Panc1 (cell line): ENCODE data around the gene PDE4B. TPM values are rescaled to one million over a fixed set of nuclear protein-coding genes. Genes with fewer than 3 reads are reported as not detected.

ENCODE experiments used
- ATAC-seq: fragments of 200-7000 bp; cut with Tn5 transposase; 2 replicates; pipeline ENCODE4 v1.9.1; 2020; ENCODE audit warnings: mild to moderate bottlenecking, moderate library complexity
- BruUV-seq: library from RNA; stranded (reverse); fragments of 400-500 nt; replicated peaks from 2 replicates; lab custom pipeline; 2021; lab: Mats Ljungman, UMichigan
- CTCF ChIA-PET: fragments of 300-600 bp; sonication (Branson Sonifier 250); formaldehyde crosslinking; loops from one replicate; lab custom pipeline; 2022; ENCODE audit warnings: antibody characterized with exemption; lab: Charles Lee
- POLR2A ChIA-PET: fragments of 300-600 bp; sonication (Branson Sonifier 250); formaldehyde crosslinking; loops from one replicate; lab custom pipeline; 2022; ENCODE audit warnings: antibody characterized with exemption; lab: Charles Lee
- DNase-seq: peaks from one replicate; pipeline ENCODE4 v3.0.0-alpha.2; 2010; ENCODE audit warnings: low read depth, low spot score
- H3K27ac ChIP-seq: 2 replicates; pipeline ENCODE4 v1.5.1; 2011; ENCODE audit warnings: mild to moderate bottlenecking, low read length, inconsistent platforms
- H3K27me3 ChIP-seq: fragments of 200-500 bp; sonication (Bioruptor generic); 2 replicates; pipeline ENCODE4 v1.6.0; 2014; ENCODE audit warnings: low read length, inconsistent platforms; ENCODE audit not compliant: control insufficient read depth, insufficient read depth
- H3K36me3 ChIP-seq: fragments of 200-500 bp; sonication (Bioruptor generic); 2 replicates; pipeline ENCODE4 v1.5.1; 2014; ENCODE audit warnings: inconsistent platforms, mild to moderate bottlenecking, low read length, moderate library complexity; ENCODE audit not compliant: control insufficient read depth, insufficient read depth
- H3K4me1 ChIP-seq: 2 replicates; pipeline ENCODE4 v1.5.1; 2011; ENCODE audit warnings: inconsistent platforms, mild to moderate bottlenecking, low read length, moderate library complexity; ENCODE audit not compliant: control insufficient read depth, insufficient read depth
- H3K4me3 ChIP-seq, 2 experiments: 2 replicates each; pipeline ENCODE4 v1.5.1; 2011 to 2012; ENCODE audit warnings: low read depth in 2 of 2, low read length in 2 of 2, mild to moderate bottlenecking in 2 of 2, inconsistent platforms in 1 of 2, moderate library complexity in 1 of 2
- H3K9me3 ChIP-seq: fragments of 200-500 bp; sonication (Bioruptor generic); 2 replicates; pipeline ENCODE4 v1.5.1; 2014; ENCODE audit warnings: low read depth, mild to moderate bottlenecking, inconsistent platforms, low read length, moderate library complexity; ENCODE audit not compliant: control insufficient read depth, insufficient read depth
- POLR2AphosphoS5 ChIP-seq: IDR thresholded peaks from 2 replicates; pipeline ENCODE4 v1.6.1; 2012; ENCODE audit warnings: mild to moderate bottlenecking, low read depth, low read length, moderate library complexity
- SIN3A ChIP-seq: IDR thresholded peaks from 2 replicates; pipeline ENCODE4 v1.6.1; 2012; ENCODE audit warnings: low read depth, mild to moderate bottlenecking, low read length, moderate library complexity, borderline replicate concordance; ENCODE audit not compliant: insufficient read depth
- TCF7L2 ChIP-seq: IDR thresholded peaks from 2 replicates; pipeline ENCODE4 v1.6.1; 2011; ENCODE audit warnings: mild to moderate bottlenecking, low read depth, low read length, inconsistent platforms
- in situ Hi-C: cut with HindIII; loops from 2 replicates; pipeline ENCODE4 v1.10.0; 2016; ENCODE audit warnings: low sequenced_read_pairs, low pct_unique_long_range_greater_than_20kb
- intact Hi-C: fragments of 100-400 bp; cut with micrococcal nuclease; formaldehyde crosslinking; loops from one replicate; pipeline ENCODE4 v1.10.0; 2022; ENCODE audit not compliant: unreplicated experiment
- total RNA-seq: library from RNA; stranded (reverse); gene quantifications from one replicate; pipeline ENCODE4 v1.2.1, GENCODE V29; 2021; ENCODE audit not compliant: unreplicated experiment
- TF ChIP-seq, protein P1 (sequence below): fragments of 450-650 bp; IDR thresholded peaks from 2 replicates; pipeline ENCODE4 v1.5.1; 2017; ENCODE audit warnings: mild to moderate bottlenecking
- TF ChIP-seq, protein P2 (sequence below), 2 experiments: IDR thresholded peaks; 2 replicates each; pipeline ENCODE4 v1.6.1; 2011 to 2012; ENCODE audit warnings: low read depth in 2 of 2, control low read depth in 1 of 2, low read length in 1 of 2, mild to moderate bottlenecking in 1 of 2, moderate library complexity in 1 of 2; ENCODE audit not compliant: insufficient read depth in 1 of 2

Gene PDE4B
- total RNA-seq, 1 experiment from 2014 or later = 0.26 TPM

DNA sequence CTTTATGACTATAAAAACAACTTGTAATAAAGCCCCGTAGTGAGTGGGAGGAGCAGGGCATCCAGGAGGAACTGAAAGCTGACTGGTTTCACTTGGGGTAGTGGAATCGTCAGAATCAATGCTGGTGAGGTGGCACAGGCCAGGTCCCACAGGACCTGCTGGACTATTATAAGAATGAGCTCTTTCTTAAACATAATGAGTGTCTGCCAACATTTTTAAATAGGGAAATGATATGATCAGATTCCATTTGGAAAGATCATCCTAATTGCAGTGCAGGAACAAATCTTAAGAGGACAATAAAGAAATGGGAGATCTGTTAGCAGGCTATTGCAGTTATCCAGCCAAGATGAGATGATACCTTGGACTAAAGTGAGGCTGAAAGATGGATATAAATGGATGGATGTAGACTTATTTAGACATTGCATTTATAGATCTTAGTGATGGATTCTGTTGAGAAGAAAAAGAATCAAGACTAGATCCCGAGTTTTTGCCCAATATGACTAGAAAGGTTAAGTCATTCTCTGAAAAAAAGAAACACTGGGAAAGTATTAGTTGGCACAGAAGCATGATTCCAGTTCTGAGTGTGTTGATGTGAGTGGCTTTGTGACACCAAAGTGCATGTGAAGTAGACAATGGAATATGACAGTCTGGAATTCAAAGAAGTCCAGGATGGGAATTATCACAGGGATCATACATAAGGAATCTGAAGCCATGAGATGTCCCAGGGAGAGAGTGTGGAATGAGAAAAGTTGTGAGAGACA lies 587.9 kb downstream of the PDE4B start:
- ChIA-PET POLR2A (no interaction called here), CTCF (no interaction called here)
- no TSS peak for BruUV-seq
- no peak for ATAC-seq
- no peaks in the 10 kb centered on the region for H3K4me1 ChIP-seq
- in situ Hi-C loops = no loop called here
- H3K27ac ChIP-seq = no peak overlapping the region
- DNase-seq = no peak
- no peaks in the 10 kb centered on the region for H3K27me3 ChIP-seq
- H3K4me3 ChIP-seq = no peak overlapping the region
- no peaks in the 10 kb centered on the region for H3K36me3 ChIP-seq
- intact Hi-C loops = no loop called here
- no peak for TF ChIP-seq TCF7L2
- TF ChIP-seq, protein P1, sequence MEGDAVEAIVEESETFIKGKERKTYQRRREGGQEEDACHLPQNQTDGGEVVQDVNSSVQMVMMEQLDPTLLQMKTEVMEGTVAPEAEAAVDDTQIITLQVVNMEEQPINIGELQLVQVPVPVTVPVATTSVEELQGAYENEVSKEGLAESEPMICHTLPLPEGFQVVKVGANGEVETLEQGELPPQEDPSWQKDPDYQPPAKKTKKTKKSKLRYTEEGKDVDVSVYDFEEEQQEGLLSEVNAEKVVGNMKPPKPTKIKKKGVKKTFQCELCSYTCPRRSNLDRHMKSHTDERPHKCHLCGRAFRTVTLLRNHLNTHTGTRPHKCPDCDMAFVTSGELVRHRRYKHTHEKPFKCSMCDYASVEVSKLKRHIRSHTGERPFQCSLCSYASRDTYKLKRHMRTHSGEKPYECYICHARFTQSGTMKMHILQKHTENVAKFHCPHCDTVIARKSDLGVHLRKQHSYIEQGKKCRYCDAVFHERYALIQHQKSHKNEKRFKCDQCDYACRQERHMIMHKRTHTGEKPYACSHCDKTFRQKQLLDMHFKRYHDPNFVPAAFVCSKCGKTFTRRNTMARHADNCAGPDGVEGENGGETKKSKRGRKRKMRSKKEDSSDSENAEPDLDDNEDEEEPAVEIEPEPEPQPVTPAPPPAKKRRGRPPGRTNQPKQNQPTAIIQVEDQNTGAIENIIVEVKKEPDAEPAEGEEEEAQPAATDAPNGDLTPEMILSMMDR = no peak
- TF ChIP-seq POLR2AphosphoS5 = no peak
- TF ChIP-seq, protein P2, sequence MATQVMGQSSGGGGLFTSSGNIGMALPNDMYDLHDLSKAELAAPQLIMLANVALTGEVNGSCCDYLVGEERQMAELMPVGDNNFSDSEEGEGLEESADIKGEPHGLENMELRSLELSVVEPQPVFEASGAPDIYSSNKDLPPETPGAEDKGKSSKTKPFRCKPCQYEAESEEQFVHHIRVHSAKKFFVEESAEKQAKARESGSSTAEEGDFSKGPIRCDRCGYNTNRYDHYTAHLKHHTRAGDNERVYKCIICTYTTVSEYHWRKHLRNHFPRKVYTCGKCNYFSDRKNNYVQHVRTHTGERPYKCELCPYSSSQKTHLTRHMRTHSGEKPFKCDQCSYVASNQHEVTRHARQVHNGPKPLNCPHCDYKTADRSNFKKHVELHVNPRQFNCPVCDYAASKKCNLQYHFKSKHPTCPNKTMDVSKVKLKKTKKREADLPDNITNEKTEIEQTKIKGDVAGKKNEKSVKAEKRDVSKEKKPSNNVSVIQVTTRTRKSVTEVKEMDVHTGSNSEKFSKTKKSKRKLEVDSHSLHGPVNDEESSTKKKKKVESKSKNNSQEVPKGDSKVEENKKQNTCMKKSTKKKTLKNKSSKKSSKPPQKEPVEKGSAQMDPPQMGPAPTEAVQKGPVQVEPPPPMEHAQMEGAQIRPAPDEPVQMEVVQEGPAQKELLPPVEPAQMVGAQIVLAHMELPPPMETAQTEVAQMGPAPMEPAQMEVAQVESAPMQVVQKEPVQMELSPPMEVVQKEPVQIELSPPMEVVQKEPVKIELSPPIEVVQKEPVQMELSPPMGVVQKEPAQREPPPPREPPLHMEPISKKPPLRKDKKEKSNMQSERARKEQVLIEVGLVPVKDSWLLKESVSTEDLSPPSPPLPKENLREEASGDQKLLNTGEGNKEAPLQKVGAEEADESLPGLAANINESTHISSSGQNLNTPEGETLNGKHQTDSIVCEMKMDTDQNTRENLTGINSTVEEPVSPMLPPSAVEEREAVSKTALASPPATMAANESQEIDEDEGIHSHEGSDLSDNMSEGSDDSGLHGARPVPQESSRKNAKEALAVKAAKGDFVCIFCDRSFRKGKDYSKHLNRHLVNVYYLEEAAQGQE (IDR thresholded peaks at IDR 0.05; ENCODE audit: insufficient read depth in 1 of 2, low read depth in 2 of 2, low read length in 1 of 2) = no peak
- no peak for TF ChIP-seq SIN3A
- H3K9me3 ChIP-seq = no peaks in the 10 kb centered on the region

DNA sequence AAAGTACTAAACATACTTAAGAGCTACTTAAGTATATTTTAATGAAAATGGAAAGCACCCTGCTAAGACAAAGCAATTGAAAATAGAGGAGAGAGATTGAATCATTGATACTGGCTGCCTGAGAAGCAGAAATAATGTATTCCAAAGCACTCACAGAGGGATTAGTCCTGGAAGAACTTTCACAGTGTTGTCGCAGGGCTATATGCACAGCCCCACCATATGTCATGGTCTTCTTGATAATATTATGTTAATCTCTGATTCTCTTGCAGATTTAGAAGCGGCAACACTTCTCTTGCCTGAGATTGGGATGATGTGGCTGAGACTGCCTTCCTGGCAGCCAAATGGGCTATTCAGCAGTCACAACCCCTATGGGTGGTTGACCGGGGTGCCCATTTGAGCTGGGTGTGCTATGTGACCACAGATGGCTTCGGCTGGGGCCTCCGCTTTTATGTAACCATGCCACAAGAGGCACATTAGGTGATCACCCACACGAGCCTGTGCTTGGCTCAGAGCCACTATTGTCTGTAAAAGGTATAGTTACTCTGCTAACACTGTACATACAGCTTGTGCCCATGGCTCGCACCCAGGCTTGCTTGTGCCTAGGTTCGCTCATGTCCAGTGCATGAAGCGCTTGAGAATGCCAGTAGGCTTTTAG lies 589.1 kb downstream of the PDE4B start:
- intact Hi-C loops (no loop called here), in situ Hi-C loops (no loop called here)
- DNase-seq = no peak
- no peaks in the 10 kb centered on the region for H3K9me3 ChIP-seq
- H3K36me3 ChIP-seq = no peaks in the 10 kb centered on the region
- no TSS peak for BruUV-seq
- no peak overlapping the region for H3K4me3 ChIP-seq
- ATAC-seq = no peak
- POLR2A ChIA-PET = no interaction called here
- TF ChIP-seq SIN3A = no peak
- no peak for TF ChIP-seq POLR2AphosphoS5
- TF ChIP-seq, protein P1 = no peak
- TF ChIP-seq, protein P2 (IDR thresholded peaks at IDR 0.05; ENCODE audit: insufficient read depth in 1 of 2, low read depth in 2 of 2, low read length in 1 of 2) = no peak
- TF ChIP-seq TCF7L2 = no peak
- no peak overlapping the region for H3K27ac ChIP-seq
- CTCF ChIA-PET = no interaction called here
- no peaks in the 10 kb centered on the region for H3K4me1 ChIP-seq
- no peaks in the 10 kb centered on the region for H3K27me3 ChIP-seq
